ENCODE results near the gene KIF16B. TPM values are rescaled to one million over a fixed set of nuclear protein-coding genes. Genes with fewer than 3 reads are reported as not detected.

Gene KIF16B
- total RNA-seq, 6 experiments from 2014 or later, result 0.31 to 3.4 (median 3.2) TPM

DNA sequence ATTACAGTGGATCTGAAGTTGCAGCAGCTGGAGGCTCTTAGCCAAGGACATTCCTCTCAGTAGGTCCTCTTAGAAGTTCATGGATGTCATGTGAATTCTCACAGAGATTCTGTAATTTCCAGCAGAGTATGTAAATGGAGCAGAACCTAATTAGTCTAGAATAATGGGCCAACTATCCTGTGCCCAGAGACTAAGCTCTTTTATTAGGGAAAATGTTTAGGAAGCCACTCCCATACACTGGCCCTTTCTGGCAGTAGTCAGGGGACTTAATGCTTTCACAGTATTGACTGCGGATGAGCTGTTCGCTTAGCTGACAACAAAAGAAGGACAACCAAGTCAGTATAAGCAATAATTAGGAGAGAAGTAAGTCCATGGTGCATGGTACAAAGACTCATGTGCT is 43.8 kb upstream of the KIF16B start:
- Mint-ChIP-seq H3K27ac (no peak overlapping the region), H3K36me3 (ENCODE audit: low read depth) (no peaks in the 10 kb centered on the region), H3K9me3 (peaks cover 29% of the 10 kb centered on the region), H3K27me3 (ENCODE audit: insufficient read depth) (no peaks in the 10 kb centered on the region), H3K4me1 (ENCODE audit: low read depth) (no peaks in the 10 kb centered on the region), H3K4me3 (no peak overlapping the region)
- DNase-seq, result no peak
- TF ChIP-seq, protein P1, sequence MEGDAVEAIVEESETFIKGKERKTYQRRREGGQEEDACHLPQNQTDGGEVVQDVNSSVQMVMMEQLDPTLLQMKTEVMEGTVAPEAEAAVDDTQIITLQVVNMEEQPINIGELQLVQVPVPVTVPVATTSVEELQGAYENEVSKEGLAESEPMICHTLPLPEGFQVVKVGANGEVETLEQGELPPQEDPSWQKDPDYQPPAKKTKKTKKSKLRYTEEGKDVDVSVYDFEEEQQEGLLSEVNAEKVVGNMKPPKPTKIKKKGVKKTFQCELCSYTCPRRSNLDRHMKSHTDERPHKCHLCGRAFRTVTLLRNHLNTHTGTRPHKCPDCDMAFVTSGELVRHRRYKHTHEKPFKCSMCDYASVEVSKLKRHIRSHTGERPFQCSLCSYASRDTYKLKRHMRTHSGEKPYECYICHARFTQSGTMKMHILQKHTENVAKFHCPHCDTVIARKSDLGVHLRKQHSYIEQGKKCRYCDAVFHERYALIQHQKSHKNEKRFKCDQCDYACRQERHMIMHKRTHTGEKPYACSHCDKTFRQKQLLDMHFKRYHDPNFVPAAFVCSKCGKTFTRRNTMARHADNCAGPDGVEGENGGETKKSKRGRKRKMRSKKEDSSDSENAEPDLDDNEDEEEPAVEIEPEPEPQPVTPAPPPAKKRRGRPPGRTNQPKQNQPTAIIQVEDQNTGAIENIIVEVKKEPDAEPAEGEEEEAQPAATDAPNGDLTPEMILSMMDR (IDR thresholded peaks at IDR 0.05), result no peak

- TF ChIP-seq, protein P1 (IDR thresholded peaks at IDR 0.05), result no peak
- Mint-ChIP-seq H3K27me3 (ENCODE audit: insufficient read depth) (no peaks in the 10 kb centered on the region), H3K4me1 (ENCODE audit: low read depth) (no peaks in the 10 kb centered on the region), H3K4me3 (no peak overlapping the region), H3K36me3 (ENCODE audit: low read depth) (no peaks in the 10 kb centered on the region), H3K27ac (no peak overlapping the region), H3K9me3 (peaks cover 28% of the 10 kb centered on the region)
- DNase-seq, result no peak
Measured at GRCh38 chr20:16616317-16616716, 43.1 kb upstream of the KIF16B start.

DNA sequence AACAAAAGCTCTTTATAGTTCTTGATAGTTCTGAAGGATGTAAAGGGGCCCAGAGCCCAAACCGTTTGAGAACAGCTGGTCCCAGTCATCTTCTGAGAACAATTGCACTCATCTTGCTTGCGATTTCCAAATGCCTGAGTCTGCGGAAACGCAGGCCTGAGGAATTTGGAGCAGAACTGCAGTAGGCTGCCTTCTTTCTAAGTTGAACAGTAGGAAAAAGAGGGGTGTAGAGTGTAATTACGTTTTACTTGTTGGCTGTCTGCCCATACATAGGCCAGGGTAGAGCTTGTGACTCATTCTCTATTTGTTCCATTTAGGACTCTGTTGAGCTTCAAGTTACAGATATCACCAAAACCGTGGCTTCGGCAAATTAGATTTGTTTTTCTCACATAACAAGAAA is 42.0 kb upstream of the KIF16B start:
- H3K27me3 Mint-ChIP-seq (ENCODE audit: insufficient read depth), result no peaks in the 10 kb centered on the region
- no peak for DNase-seq
- TF ChIP-seq, protein P1 (IDR thresholded peaks at IDR 0.05), result no peak
- no peak overlapping the region for H3K4me3 Mint-ChIP-seq
- H3K4me1 Mint-ChIP-seq (ENCODE audit: low read depth), result no peaks in the 10 kb centered on the region
- H3K27ac Mint-ChIP-seq, result no peak overlapping the region
- H3K9me3 Mint-ChIP-seq, result peaks cover 30% of the 10 kb centered on the region
- no peaks in the 10 kb centered on the region for H3K36me3 Mint-ChIP-seq (ENCODE audit: low read depth)

DNA sequence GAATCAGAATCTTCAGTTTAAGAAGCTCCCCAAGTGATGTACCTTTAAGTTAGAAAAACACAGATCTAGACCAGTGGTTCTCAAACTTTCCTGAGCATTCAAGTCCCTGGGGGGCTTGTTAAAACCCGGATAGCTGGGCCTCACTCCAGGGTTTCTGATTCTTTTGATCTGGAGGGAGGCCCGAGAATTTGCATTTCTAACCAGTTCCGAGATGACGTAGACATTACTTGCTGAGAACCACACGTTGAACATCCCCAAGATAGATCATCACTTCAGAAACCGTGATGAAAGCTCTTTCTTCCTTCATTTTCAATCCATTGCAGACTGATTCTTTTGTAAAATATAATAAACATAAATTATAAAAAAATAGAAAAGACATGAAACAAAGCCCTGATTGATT is 40.7 kb upstream of the KIF16B start:
- peaks cover 35% of the 10 kb centered on the region for H3K9me3 Mint-ChIP-seq
- H3K4me1 Mint-ChIP-seq (ENCODE audit: low read depth), result no peaks in the 10 kb centered on the region

DNA sequence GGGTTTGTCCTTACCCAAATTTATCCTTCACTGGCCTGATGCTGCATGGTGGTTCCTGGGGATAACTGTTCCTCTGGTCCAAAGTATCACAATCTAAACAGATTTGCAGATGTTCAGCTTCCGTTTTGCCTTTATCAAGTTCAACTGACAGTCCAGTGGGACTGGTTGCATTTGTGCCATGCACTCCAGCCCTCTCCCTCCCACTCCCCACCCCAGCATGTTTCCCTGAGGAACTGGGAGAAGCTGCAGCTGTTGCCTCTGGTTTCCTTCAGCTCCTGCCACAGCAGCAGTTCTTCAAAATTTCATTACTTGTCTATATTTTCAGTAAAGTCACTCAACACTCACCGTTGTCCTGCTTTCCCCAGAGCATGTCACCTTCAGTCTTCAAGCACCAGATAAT is 39.5 kb upstream of the KIF16B start:
- peaks cover 38% of the 10 kb centered on the region for H3K9me3 Mint-ChIP-seq
- no peak for DNase-seq

More for the DNA sequence above, 40.7 kb upstream of the KIF16B start:
- Mint-ChIP-seq H3K27me3 (ENCODE audit: insufficient read depth) (no peaks in the 10 kb centered on the region), H3K27ac (no peak overlapping the region), H3K36me3 (ENCODE audit: low read depth) (no peaks in the 10 kb centered on the region), H3K4me3 (no peak overlapping the region)
- TF ChIP-seq, protein P1 (IDR thresholded peaks at IDR 0.05), result no peak
- no peak for DNase-seq

More for the DNA sequence above, 39.5 kb upstream of the KIF16B start:
- TF ChIP-seq, protein P1 (IDR thresholded peaks at IDR 0.05), result no peak
- Mint-ChIP-seq H3K4me1 (ENCODE audit: low read depth) (no peaks in the 10 kb centered on the region), H3K4me3 (no peak overlapping the region), H3K27ac (no peak overlapping the region), H3K27me3 (ENCODE audit: insufficient read depth) (no peaks in the 10 kb centered on the region), H3K36me3 (ENCODE audit: low read depth) (no peaks in the 10 kb centered on the region)
